Breast epithelium (tissue), 3 donors: ENCODE data around the gene MARCHF4.

Source experiments
- POLR2A ChIP-seq: fragments of 450-650 bp; IDR thresholded peaks from one replicate; pipeline ENCODE4 v1.6.1; 2016; ENCODE audit warnings: antibody characterized with exemption, mild to moderate bottlenecking, moderate library complexity
- POLR2AphosphoS5 ChIP-seq, 3 donors: sonication (generic); formaldehyde crosslinking; IDR thresholded peaks; one replicate each; pipeline ENCODE4 v1.6.1; 2017; ENCODE audit warnings: antibody characterized with exemption in 3 of 3
- TF ChIP-seq, protein P1 (sequence below), 3 donors: fragments of 450-650 bp; IDR thresholded peaks; one replicate each; pipeline ENCODE4 v1.5.1; 2016 to 2017; ENCODE audit warnings: antibody characterized with exemption in 3 of 3, mild to moderate bottlenecking in 3 of 3, moderate library complexity in 3 of 3

DNA sequence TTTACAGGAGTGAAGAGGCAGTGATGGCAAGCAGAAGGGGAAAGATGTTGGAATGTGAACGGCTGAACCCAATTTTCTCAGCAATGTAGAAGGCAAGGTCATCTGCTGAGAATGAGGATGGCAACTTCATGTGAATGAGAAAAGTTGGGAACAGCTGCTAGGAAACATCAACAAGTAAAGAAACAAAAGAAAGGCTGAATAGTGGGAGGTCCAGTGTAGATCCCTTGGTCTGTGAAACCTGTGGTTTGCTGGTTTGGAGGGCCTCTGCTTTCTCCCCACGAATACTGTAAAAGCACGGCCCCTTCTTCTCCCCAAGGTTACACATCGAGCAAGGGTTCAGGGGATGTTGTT is 27.4 kb downstream of the MARCHF4 start:
- TF ChIP-seq POLR2AphosphoS5 (IDR thresholded peaks at IDR 0.05) (no peak), POLR2A (no peak)
- TF ChIP-seq, protein P1, sequence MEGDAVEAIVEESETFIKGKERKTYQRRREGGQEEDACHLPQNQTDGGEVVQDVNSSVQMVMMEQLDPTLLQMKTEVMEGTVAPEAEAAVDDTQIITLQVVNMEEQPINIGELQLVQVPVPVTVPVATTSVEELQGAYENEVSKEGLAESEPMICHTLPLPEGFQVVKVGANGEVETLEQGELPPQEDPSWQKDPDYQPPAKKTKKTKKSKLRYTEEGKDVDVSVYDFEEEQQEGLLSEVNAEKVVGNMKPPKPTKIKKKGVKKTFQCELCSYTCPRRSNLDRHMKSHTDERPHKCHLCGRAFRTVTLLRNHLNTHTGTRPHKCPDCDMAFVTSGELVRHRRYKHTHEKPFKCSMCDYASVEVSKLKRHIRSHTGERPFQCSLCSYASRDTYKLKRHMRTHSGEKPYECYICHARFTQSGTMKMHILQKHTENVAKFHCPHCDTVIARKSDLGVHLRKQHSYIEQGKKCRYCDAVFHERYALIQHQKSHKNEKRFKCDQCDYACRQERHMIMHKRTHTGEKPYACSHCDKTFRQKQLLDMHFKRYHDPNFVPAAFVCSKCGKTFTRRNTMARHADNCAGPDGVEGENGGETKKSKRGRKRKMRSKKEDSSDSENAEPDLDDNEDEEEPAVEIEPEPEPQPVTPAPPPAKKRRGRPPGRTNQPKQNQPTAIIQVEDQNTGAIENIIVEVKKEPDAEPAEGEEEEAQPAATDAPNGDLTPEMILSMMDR (IDR thresholded peaks at IDR 0.05): no peak
